A673 (cell line): ENCODE results near the gene MAGOH. TPM values are rescaled to one million over a fixed set of nuclear protein-coding genes. Genes with fewer than 3 reads are reported as not detected.

Source experiments
- BruUV-seq: library from RNA; stranded (reverse); fragments of 400-500 nt; replicated peaks from 2 replicates; lab custom pipeline; 2021; lab: Mats Ljungman, UMichigan
- CTCF ChIA-PET: fragments of 300-600 bp; sonication (Branson Sonifier 250); formaldehyde crosslinking; loops from one replicate; lab custom pipeline; 2022; ENCODE audit warnings: antibody characterized with exemption; lab: Charles Lee
- POLR2A ChIA-PET: fragments of 300-600 bp; sonication (Branson Sonifier 250); formaldehyde crosslinking; loops from one replicate; lab custom pipeline; 2022; ENCODE audit warnings: antibody characterized with exemption; ENCODE audit not compliant: low non-redundant PET; lab: Charles Lee
- DNase-seq: peaks from one replicate; pipeline ENCODE4 v3.0.0-alpha.2; 2015; ENCODE audit warnings: low spot score
- H3K27ac ChIP-seq: fragments of 200-600 bp; sonication (generic); 2 replicates; pipeline ENCODE4 v1.5.1; 2016; ENCODE audit warnings: mixed run types, low read depth, mild to moderate bottlenecking, mixed read lengths, antibody characterized with exemption, low read length; ENCODE audit not compliant: poor library complexity, severe bottlenecking
- H3K27me3 ChIP-seq: fragments of 200-600 bp; sonication (generic); replicated peaks from 2 replicates; pipeline ENCODE4 v1.6.1; 2017; ENCODE audit warnings: mixed run types, low read depth, mild to moderate bottlenecking, mixed read lengths, antibody characterized with exemption, low read length; ENCODE audit not compliant: insufficient read depth, poor library complexity
- H3K36me3 ChIP-seq: fragments of 200-600 bp; sonication (generic); 2 replicates; pipeline ENCODE4 v1.6.1; 2016; ENCODE audit warnings: mixed run types, mild to moderate bottlenecking, mixed read lengths, antibody characterized with exemption, low read length; ENCODE audit not compliant: insufficient read depth, poor library complexity, severe bottlenecking
- H3K4me1 ChIP-seq: fragments of 200-600 bp; sonication (generic); 2 replicates; pipeline ENCODE4 v1.6.1; 2017; ENCODE audit warnings: mixed run types, mild to moderate bottlenecking, mixed read lengths, antibody characterized with exemption, low read length; ENCODE audit not compliant: insufficient read depth, poor library complexity, severe bottlenecking
- H3K4me3 ChIP-seq: fragments of 200-600 bp; sonication (generic); 2 replicates; pipeline ENCODE4 v1.5.1; 2016; ENCODE audit warnings: low read depth, mixed run types, mild to moderate bottlenecking, mixed read lengths, low read length; ENCODE audit not compliant: poor library complexity, severe bottlenecking
- H3K9me3 ChIP-seq: fragments of 200-600 bp; sonication (generic); 2 replicates; pipeline ENCODE4 v1.6.1; 2016; ENCODE audit warnings: mixed run types, low read depth, mild to moderate bottlenecking, mixed read lengths, antibody characterized with exemption, low read length; ENCODE audit not compliant: poor library complexity, severe bottlenecking
- EZH2 ChIP-seq: fragments of 200-600 bp; sonication (generic); IDR thresholded peaks from 2 replicates; pipeline ENCODE4 v1.6.1; 2017; ENCODE audit warnings: borderline replicate concordance, low read depth, mild to moderate bottlenecking, mixed read lengths, antibody characterized with exemption, low read length; ENCODE audit not compliant: poor library complexity, severe bottlenecking
- intact Hi-C: fragments of 100-400 bp; cut with micrococcal nuclease; formaldehyde crosslinking; loops from one replicate; pipeline ENCODE4 v1.10.0; 2022; ENCODE audit not compliant: unreplicated experiment
- total RNA-seq: library from RNA; stranded (reverse); gene quantifications from 2 replicates; pipeline ENCODE4 v1.2.3, GENCODE V29; 2021
- TF ChIP-seq, protein P1 (sequence below): fragments of 300-800, 200-600 bp; sonication (generic); conservative IDR thresholded peaks from 2 replicates; pipeline ENCODE4 v1.5.1; 2017; ENCODE audit warnings: low read depth, mild to moderate bottlenecking, antibody characterized with exemption, low read length, moderate library complexity, mixed read lengths

Gene MAGOH
- total RNA-seq, 1 experiment from 2014 or later = 76.3 TPM

DNA sequence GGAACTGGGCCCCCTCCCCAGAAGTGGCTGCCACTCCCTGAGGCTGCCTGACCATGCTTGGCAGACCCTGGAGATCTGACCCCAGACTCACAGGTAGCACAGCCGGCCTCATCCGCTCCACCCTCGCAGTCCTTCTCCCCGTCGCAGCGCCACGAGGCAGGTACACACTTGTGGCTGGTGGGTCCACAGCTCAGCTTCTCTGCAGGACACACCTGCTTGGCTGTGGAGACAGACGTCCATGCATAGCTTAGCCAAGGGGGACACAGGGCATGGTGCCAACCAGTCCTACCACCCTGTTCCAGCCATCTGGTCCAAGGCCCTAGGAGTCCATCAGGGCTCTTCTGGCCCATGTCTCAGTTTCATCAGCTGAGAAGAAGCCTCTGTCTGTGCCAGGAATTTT is 42.2 kb upstream of the MAGOH start:
- TF ChIP-seq, protein P1, sequence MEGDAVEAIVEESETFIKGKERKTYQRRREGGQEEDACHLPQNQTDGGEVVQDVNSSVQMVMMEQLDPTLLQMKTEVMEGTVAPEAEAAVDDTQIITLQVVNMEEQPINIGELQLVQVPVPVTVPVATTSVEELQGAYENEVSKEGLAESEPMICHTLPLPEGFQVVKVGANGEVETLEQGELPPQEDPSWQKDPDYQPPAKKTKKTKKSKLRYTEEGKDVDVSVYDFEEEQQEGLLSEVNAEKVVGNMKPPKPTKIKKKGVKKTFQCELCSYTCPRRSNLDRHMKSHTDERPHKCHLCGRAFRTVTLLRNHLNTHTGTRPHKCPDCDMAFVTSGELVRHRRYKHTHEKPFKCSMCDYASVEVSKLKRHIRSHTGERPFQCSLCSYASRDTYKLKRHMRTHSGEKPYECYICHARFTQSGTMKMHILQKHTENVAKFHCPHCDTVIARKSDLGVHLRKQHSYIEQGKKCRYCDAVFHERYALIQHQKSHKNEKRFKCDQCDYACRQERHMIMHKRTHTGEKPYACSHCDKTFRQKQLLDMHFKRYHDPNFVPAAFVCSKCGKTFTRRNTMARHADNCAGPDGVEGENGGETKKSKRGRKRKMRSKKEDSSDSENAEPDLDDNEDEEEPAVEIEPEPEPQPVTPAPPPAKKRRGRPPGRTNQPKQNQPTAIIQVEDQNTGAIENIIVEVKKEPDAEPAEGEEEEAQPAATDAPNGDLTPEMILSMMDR = no peak
- TF ChIP-seq EZH2 = no peak
- POLR2A ChIA-PET = no interaction called here
- no peaks in the 10 kb centered on the region for H3K36me3 ChIP-seq
- H3K27me3 ChIP-seq = no peaks in the 10 kb centered on the region
- H3K4me1 ChIP-seq = no peaks in the 10 kb centered on the region
- no peaks in the 10 kb centered on the region for H3K9me3 ChIP-seq
- H3K4me3 ChIP-seq = no peak overlapping the region
- no TSS peak for BruUV-seq
- CTCF ChIA-PET = no interaction called here
- H3K27ac ChIP-seq = no peak overlapping the region
- no peak for DNase-seq
- intact Hi-C loops = no loop called here

DNA sequence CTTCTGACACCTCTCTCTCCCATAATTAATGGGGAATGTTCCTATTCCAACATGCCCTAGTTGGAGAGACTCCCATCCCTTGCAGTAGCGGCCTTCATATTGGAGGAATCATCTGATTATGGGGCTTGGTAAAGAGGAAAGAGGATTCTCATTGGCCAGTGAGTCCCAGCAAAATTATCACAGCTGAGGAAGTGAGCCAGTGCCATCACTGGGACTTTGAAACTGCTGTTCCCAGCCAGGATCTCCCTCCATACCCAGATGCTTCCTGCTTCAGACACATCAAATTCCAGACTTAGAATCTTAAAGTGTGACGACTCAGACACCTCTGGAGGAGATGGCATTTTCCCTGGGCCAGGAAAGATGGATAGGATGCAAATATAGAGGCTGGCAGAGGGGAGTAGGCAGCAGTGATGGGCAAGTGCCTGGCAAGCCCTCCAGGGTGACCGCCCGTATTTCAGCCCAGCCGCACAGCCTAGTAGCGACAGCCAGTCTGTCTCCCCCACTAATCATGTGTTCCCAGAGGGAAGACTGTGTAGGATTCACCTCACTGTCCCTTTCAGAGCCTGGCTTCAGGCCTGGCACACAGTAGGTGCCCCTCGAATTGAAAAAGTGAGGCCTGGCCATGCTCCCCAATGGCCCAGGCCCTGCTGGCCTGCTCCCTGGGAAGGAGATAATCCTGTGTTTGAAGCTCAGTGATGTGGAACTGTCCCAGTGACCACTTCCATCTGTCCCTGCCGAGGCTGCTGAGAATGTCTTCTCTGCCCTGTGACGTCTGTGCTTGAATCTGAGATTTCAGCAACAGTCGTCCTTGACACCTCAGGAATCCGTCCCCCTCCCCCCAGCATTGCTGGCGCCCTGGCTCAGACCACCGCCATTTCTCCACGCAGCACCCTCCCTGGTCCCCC is 41.2 kb upstream of the MAGOH start:
- H3K9me3 ChIP-seq = no peaks in the 10 kb centered on the region
- no peak for DNase-seq
- no peaks in the 10 kb centered on the region for H3K36me3 ChIP-seq
- no peaks in the 10 kb centered on the region for H3K27me3 ChIP-seq
- TF ChIP-seq, protein P1 = no peak
- no peak for TF ChIP-seq EZH2
- H3K4me1 ChIP-seq = no peaks in the 10 kb centered on the region
- intact Hi-C loops = loop anchor here (2.0 to 10.0 kb wide), 4 partner anchors 113 to 1518 kb away; no protein-coding TSS in a partner anchor
- no peak overlapping the region for H3K4me3 ChIP-seq
- CTCF ChIA-PET = no interaction called here
- POLR2A ChIA-PET = no interaction called here
- no peak overlapping the region for H3K27ac ChIP-seq
- BruUV-seq = no TSS peak

DNA sequence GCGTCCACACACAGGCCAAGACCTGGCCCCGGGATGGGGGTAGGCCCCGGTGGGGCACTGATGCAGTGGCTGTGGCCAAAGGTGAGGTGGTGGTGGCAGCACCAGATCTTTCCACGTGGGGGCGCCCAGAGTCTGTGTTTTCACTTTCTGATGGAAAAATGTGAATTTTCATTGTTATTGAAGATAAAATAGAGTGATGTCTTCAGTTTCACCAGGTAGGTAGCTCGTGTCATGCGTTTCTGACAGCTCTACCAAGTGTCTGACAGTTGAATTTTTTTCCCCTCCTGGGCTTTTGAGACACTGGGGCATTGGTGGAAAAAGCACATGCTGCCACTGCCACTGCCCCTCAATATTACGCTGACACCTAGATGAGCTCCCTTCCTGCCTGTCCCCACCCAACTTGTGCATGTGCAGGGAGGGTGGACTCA is 40.0 kb upstream of the MAGOH start:
- no peaks in the 10 kb centered on the region for H3K36me3 ChIP-seq
- no peak overlapping the region for H3K27ac ChIP-seq
- no peaks in the 10 kb centered on the region for H3K9me3 ChIP-seq
- intact Hi-C loops = loop anchor here (2.0 to 10.0 kb wide), 4 partner anchors 114 to 1519 kb away; no protein-coding TSS in a partner anchor
- no TSS peak for BruUV-seq
- ChIA-PET POLR2A (no interaction called here), CTCF (interaction anchor here (0.5 to 1.4 kb wide), 5 partner anchors 13 to 1570 kb away, joined by 3 to 12 read pairs (median 3); no protein-coding TSS in a partner anchor)
- H3K4me1 ChIP-seq = no peaks in the 10 kb centered on the region
- TF ChIP-seq EZH2 = no peak
- TF ChIP-seq, protein P1 = peak; percentile 91
- no peak overlapping the region for H3K4me3 ChIP-seq
- peak; percentile 45 for DNase-seq
- H3K27me3 ChIP-seq = no peaks in the 10 kb centered on the region
